ENCODE results near the gene RMP24.
"Not testable (repeated sequence)": the region's sequence is repeated elsewhere in the genome, so short reads cannot be mapped to it uniquely, and the experiment has no call there.

Gene RMP24

DNA sequence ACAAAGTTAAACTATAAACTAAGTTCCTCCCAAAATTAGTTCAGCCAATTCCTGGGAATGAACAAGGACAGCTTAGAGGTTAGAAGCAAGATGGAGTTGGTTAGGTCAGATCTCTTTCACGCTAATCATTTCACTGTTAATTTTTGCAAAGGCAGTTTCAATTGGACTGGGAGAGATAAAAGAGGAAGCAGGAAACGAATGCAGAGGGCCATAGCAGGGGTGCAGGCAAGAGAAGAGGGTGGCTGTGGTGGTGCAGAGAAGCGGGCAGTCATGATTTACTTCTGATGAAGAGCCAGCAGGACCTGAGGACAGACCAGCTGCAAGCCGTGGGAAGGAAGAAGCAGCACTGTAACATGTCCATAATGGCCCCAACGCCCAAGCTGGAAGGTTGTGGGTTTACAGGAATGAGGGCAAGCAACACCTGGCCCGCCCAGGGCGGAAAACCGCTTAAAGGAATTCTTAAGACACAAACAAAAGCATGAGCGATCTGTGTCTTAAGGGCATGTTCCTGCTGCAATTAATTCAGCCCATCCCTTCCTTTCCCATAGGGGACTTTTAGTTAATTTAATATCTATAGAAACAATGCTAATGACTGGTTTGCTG, 4.1 kb upstream of the RMP24 start:
- DNase-seq = no peak

DNA sequence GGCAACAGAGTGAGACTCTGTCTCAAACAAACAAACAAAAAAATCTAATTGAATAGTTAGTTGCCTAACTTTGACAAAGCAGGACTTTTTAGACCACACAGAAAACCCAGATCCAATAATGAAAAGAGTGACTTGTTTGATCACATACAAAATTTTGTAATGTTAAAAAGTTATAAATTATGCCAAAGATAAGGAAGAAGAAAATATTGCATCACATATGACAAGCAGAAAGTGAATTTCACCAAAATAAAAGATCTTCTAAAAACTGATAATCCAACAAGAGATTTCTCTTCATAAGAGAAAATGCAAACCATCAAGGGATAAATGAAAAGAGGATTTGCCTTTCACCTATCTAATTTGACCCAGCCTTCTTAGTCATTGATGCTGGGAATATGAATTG, 2.8 kb upstream of the RMP24 start:
- DNase-seq = no peak

DNA sequence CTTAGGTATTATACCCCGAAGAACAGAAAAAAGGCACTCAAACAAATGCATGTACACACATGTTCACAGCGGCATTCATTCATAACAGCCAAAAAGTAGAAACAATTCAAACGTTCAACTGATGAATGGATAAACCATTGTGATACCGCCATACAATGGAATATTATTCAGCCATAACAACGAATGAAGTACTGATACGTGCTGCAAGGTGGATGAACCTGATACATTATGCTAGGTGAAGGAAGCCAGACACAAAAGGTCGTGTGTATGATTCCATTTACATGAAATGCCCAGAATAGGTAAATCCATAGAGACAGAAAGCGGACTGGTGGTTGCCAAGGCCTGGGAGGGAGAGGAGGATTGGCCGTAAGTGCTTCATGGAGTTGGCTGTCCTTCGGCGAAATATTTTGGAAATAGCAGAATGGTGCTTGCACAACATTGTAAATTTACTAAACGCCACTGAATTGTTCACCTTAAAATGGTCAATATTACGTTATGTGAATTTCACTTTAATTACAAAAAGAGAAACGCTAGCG, 750 bp upstream of the RMP24 start:
- DNase-seq = peak; percentile 50

DNA sequence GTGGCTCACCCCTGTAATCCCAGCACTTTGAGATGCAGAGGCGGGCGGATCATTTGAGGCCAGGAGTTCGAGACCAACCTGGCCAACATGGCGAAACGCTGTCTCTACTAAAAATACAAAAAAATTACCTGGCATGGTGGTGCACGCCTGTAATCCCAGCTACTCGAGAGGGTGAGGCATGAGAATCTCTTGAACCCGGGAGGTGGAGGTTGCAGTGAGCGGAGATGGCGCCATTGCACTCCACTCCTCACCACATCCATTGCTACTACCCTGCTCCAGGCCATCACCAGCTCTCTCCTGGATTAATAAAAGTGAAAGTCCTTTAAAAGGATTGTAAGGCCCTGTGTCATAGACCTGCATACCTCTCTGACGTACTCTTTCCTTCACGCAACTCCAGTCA, 1.2 kb downstream of the RMP24 start:
- no peak for DNase-seq

DNA sequence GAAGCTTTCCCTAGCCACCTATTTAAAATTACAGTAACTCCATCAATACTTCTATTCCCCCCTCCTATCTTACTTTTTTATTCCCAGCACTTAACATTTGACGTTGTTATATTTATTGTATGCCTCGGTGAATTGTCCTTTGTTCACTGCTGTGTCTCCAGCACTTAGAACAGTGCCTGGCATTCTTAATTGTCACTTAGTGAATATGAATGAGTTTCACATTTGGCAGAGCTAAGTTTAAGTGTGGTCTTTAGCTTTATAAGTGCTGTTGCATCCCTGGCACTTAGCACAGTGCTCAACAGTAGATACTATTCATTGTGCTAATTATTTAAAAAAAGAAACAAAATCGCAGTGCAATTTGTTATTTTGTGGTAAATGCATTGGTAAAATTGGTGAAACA, 1.7 kb downstream of the RMP24 start:
- DNase-seq = no peak

DNA sequence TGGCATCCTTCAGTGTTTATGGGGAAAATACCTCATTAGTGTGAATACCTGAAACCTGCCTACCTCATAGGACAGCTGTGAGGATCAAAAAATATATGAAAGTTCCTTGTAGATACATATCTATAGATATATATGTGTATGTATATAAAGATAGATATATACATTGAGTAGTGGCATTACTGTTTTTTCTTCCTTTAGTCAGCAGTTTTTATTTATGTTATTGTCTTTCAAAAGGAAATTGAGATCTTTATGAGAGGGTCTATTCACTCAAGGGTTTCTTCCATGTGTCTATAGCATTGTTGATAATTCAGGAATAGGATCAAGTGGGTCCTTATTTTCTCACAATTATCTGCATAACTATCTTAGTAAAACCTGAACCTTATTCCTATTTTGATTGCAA, 6.6 kb downstream of the RMP24 start:
- no peak for DNase-seq

DNA sequence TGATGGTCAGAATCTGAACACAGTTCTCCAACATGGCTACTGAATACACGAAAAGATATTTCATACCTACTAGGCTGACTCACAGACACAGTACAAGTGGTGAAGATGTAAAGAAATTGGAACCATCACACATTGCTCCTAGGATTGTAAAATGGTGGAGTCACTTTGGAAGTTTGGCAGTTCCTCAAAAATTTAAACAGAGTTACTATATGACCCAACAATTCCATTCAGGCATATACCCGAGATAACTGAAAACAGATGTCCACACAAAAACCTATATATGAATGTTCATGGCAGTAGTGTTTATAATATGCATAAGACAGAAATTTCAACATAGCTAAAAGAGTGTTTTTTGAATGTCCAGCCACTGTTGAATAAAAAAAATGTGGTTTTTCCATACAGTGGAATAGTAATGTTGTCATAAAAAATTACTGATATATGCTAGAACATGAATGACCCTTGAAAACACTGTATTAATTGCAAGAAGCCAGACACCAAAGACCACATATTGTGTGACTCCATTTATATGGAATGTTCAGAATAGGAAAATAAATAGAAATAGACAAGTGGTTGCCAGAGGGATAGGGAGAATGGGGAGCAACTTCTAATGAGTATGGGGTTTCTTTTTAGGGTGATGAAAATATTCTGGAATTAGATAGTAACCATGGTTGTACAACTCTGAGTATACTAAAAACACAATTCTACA, 10.1 kb downstream of the RMP24 start:
- no peak for DNase-seq

DNA sequence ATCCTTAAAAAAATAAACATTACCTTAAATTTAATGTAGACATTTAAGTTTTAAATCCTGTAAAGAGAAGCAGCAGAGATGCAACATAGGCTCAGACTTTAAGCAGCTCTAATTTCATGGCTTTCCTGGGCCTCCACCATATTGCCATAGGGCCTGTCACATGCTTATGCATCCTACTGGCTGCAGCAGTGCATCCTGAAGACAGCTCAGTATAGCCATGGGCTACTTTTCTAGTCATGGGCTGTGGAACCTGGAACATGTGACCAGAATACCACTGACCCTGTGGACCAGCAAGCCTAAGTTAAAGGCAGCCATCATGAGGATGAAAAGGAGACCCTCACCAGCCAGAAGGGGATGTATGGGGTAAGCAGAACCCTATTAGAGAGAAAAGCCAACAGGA, 10.7 kb downstream of the RMP24 start:
- DNase-seq = no peak

DNA sequence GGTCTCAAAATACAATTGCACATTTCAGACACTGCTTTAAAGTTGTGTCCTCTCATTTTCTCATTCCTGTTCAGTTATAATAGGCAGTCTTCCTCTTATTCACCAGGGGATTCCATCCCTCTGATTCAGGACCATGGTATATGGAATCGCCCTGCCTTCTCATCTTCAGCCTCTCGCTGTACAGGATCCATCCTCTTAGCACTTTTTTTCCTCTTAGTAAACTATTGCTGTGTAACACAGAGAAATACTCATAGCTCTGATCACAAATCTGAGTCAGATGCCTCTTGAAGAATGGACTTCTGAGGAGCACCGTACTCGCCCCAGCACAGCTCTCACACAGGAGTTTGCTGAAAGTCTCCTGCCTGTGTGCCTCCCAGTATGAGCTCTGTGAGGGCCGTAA, 11.3 kb downstream of the RMP24 start:
- no peak for DNase-seq

DNA sequence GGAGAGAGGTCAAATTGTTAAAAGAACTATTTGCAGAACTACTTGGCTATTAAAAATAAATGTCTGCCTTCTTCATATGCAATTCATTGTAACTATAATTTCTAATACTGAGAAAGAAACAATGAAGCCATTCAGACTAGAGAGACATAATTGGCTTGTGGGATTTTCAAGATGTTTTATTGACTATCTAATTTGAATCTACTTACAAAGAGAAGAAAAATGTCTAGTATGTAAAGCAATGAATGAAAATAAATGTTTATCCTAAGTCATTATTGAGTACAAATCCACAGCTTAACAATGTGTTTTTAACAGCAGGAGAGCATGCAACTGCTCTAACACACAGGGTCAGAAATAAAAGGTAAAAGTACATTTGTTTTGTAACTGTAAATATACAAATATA, 19.2 kb downstream of the RMP24 start:
- DNase-seq = no peak

DNA sequence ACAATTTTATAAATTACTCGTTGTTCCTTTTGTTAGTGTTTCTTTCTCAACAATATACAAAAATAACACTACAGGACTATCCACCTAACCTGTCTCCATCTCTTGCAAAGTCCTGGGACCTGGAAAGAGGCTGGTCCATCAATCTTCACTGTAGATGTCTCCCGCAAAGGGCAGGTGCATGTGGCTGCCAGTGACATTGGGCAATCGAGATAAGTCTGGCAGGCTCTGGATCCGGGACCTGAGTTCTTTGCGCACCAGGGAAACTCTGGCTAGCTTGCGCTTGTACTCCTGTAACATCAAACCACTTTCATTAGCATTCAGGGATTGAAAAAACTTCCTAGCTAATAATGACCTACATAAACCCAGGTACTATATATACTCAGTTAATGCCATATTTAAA, 20.5 kb downstream of the RMP24 start:
- DNase-seq = no peak

DNA sequence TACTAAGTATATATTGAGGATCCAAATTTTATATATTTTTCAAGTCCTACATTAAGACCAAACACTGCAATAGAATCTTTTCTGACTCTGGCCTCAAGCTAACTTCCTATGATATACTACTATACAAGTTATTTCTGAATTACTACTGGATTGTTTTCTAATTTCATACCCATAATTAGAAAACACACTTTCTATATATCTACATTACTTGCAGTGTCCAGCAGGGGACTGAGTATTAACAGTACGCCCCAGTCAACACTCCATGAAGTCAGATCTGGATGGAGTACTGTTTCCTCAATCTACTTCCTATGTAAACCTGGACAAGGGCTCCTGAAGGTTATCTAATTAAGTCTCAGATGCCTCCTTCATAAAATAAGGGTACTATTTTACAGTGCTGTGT, 26.5 kb downstream of the RMP24 start:
- DNase-seq = peak; percentile 9

DNA sequence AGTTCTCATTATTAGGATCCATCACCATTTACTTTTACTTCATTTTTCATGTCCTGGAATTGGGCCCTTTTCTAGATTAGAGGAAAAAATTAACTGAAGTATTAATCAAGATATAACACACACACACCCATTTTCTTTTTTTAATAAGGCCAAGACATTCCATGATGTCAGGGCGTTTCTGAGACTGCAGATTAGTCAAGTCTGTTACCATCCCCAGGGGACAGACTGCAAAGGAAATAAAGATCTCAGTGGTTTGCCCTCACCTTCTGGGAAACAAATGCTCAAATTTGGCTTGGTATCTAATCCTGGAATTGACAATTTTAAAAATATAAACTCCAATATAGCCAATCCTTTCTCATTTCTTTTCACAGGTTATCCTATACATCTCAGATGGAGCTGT, 27.4 kb downstream of the RMP24 start:
- DNase-seq = no peak

DNA sequence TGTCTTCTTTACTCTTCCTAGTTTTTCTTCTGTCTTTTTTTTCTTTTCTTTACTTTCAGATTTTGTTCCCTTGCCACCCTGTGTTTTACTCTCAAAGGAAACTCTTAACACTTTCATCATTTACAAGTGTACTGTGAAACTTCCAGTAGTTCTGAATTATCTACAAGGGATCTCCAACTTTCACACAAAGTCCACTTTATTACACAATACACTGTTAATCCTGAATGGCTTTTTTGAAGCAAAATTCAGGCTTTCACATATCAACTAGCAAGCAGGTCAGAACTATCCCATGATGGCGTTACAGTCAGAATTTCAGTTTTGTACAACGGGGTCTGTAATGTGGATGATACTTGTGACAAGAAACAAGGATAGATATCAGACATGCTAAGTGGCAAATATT, 34.5 kb downstream of the RMP24 start:
- DNase-seq = no peak

DNA sequence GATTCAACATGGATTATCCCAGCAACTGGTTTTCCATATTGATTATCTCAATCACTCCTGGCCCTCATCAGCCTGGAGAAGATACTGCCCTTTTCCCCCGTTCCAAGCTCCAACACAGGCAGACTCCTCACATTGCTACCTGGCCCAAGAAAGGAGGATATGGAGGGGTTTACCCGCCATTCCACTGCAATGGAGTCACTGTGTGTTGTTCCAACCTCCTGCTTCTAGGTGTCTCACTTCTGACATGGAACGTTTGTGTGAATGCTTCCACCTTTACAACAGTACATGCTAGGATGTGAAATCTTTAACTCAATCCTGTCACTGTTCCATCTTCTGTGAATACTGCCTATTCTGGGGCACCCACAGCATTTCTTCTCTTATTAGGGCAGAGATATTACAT, 36.7 kb downstream of the RMP24 start:
- no peak for DNase-seq

DNA sequence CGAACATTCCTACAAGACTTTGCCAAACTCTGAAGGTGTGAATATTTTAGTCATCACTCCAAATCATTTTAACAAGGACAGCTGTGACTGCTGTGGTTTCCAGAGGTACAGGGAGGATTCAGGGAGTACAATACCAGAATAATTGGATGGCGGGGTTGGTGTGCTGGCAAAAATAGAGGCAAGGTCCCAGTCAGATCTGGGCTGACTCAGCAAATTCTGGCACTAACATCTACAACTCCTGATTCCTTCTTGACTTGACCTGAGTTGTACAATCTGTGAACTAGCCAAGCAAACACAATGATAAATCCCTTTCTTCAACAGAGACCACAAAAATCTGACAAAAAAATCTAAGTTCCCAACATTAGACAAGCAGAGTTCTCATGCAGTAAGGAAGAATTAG, 40.4 kb downstream of the RMP24 start:
- no peak for DNase-seq

DNA sequence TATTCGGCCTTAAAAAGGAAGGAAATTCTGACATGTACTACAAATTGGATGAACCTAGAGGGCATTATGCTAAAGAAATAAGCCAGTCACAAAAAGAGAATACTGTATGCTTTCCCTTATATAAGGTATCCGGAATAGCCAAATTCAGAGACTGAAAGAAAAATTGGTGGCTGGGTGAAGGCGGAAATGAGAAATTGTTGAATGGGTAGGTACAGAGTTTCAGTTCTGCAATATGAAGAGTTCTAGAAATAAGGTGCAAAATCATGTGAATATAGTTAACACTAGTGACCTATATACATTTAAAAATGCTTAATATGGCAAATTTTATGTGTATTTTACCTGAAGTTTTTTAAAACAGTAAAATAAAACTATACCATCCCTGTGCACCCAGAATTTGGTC, 43.1 kb downstream of the RMP24 start:
- no peak for DNase-seq

DNA sequence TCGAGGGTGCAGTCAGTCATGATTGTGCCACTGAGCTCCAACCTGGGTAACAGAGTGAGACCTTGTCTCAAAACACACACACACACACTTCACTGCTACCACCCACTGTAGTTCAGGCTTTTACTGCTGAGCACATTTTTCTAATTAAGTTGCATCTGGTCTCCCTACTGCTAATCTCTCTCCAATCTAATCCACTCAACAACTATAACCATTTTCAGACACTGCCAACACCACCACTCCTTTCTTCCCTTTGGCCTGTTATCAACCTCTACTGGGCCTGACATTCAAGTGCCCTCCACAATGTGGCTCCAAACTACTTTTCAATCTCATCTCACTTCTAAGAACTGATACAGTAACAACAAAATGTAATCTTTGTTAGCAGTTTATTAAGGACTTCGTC, 44.8 kb downstream of the RMP24 start:
- DNase-seq = no peak

DNA sequence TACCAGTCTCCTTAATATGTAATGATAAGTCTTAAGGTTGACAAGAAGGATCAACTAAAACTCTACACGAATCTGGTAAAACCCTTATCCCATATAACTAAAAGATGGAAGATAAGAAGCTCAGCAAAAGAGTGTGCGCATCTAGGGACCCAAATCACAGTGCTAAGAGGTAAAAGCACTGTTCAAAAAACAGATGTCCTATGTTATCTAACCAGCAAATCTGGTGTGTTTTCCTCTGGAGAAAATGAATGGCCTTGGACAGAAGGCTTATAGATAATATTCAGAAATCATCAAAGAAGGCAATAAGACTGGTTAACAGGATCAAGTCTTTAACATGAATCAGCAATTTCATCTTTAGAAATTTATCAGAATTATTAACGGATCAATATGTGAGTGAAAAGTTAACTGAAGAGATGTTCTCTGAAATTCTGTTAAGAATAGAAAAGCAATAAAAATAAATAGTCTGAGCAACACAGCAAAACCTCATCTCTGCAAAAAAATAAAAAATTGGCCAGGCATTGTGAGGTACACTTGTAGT, 47.8 kb downstream of the RMP24 start:
- no peak for DNase-seq

DNA sequence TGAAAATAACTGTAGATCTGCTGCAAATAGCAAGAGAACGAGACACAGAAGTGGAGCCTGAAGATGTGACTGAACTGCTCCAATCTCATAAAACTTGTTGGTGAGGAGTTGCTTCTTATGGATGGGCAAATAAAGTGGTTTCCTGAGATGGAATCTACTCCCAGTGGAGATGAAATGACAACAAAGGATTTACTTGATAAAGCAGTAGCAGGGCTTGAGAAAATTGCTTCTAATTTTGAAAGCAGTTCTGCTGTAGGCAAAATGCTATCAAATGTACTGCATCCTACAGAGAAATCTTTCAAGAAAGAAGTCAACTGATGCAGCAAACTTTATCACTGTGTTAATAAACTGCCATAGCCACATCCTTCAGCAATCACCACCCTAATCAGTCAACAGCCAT, 50.9 kb downstream of the RMP24 start:
- no peak for DNase-seq

DNA sequence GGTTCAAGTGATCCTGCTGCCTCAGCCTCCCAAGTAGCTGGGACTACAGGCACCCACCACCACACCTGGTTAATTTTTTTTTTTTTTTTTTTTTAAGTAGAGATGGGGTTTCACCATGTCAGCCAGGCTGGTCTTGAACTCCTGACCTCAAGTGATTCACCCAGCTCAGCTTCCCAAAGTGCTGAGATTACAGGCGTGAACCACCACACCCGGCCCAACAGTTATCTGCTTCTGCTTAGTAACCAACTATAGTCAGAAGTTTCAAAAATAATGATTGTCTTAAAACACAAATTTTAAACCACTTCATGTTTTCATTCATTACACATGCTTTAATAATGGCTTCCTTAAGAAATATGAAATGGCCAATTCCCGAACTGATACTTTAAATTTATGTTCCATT, 51.8 kb downstream of the RMP24 start:
- not testable (repeated sequence) for DNase-seq

DNA sequence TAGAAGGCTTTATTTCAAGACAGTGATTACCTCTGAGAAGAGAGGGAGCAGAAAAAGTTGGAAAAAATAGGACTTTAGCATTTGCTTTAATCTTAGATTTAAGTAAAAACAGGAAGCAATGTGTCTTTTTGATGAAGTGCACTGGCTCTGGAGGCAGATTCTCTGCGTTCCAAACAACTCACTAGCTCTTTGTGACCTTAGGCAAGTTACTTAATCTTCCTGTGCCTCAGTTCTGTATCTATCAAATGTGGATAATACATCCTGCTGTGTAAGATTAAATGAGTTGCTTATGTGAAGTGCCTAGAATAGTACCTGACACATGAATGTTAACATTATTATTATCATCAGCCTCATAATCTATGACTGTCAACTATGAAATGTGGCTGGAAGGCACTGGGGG, 52.5 kb downstream of the RMP24 start:
- no peak for DNase-seq

DNA sequence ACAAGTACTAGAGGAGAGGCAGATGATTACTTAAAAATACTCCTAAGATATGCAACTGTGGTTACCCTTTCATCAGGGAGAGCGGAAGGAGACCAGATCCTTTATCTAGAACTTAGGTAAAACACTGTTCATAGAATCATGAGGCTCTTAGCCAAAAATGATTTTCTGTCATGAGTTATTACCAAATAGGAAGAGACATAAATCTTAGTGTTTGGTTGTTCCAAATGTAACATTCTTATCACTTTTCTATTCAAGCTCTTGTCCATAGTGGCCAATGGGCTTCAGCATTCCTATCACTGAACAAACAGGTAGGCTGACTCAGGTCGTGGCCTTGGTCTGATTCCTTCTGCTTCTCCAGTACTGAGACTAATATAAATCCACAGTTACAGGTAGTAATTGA, 56.4 kb downstream of the RMP24 start:
- DNase-seq = no peak

All from COR-L47 (cell line).